Measurements from ENCODE around the gene SDHD.
"Not testable (repeated sequence)": the region's sequence is repeated elsewhere in the genome, so short reads cannot be mapped to it uniquely, and the experiment has no call there.

Gene SDHD

DNA sequence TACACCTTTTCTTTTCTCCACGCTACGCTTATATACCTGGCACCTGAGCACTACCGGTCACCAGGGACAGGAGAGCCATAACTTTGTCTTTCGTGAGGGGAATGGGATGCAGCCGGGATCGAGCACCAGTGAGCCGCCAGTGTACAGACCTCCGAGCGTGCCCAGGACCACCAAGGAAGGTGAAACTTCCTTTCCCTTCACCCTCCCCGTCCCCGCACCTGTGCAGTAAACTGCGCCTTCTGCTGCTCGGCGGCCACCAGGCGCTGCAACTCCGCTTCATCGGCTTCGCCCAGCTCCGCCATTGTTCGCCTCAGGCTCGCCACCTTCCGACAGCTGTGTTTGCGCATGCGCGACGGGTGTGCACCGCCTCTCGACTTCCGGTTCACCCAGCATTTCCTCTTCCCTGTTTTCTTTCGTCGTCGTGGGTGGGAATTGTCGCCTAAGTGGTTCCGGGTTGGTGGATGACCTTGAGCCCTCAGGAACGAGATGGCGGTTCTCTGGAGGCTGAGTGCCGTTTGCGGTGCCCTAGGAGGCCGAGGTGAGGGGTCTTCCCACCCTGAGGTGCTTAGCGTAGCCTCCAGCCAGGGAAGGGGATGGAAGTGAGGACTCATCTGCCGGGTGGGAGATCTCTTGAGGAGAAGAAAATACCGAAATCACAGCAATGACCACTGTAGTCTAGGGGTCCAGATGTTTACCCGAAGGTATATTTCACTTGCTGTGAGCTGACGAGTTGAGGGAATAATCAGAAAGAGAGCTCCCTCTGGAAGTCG, at the start of gene SDHD, which contains the start of gene TIMM8B:
TSS of gene SDHD (plus strand) at position 452 of the 770 bp plus-strand sequence. CDS start at position 487, 35 bp downstream.
TSS of gene TIMM8B (minus strand) at position 335 of the 770 bp plus-strand sequence. CDS start at position 302, 33 bp downstream.
- peak; percentile 96 for DNase-seq

DNA sequence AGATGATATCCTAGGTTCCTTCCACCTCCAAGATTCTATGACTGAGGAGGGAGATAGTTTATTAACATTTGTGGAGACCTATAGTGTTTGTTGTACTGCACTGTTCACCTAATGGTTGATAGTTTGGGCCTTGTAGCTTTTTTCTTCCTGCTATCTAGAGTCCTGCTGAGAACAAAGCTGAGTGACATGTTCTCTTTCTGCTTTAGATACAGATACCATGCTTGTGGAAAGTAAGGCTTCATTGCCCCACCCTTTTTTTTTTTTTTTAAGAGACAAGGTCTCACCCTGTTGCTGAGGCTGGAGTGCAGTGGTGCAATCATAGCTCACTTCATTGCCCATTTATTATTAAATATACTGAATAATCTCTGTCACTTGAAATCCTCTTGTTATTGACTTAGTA, 49.1 kb upstream of the SDHD start:
- DNase-seq: no peak

DNA sequence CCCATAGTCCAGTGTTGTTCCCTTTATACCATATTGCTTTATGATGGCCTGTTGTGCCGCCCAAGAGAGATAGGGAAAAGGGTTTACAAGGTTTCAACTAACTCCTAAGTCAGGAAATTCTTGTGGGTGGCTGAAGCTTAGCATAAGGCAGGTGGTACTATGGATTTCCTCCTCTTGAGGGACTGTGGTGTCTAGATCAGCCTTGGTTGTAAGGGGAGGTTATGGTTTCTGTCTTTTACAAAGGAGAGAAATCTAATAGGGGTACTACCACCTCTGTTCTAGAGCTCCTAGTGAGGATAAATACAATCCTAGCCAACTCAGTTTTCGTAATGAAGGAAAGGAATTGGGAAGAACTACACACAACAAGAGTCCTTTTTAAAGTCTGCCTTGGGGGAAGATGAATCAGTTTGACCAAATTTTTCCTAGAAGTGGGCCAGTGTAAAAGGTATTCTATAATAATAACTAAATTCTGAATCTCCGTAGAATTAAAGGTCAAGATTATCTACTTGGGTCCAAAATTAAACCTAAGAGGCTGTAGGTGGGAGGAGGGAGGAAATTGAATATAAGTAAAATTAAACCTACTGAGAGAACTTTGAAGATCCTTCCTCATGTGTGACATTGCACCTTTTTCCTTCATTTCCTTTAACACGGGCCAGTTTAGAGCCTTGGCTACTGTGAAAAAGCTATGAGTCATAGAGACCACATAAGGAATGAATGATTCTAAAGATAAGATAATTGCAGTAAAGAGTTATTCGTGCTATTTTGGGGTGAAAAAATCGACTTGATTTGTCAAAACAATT, 44.3 kb upstream of the SDHD start:
- no peak for DNase-seq

- no peak for DNase-seq
Observed at GRCh38 chr11:112042961-112043304, 43.7 kb upstream of the SDHD start.

GRCh38 chr11:112044961-112045360, 41.7 kb upstream of the SDHD start:
- no peak for DNase-seq

- DNase-seq: not testable (repeated sequence)
Observed at GRCh38 chr11:112046647-112047046, 40.0 kb upstream of the SDHD start.

GRCh38 chr11:112048256-112048655, 38.4 kb upstream of the SDHD start:
- DNase-seq: not testable (repeated sequence)

DNA sequence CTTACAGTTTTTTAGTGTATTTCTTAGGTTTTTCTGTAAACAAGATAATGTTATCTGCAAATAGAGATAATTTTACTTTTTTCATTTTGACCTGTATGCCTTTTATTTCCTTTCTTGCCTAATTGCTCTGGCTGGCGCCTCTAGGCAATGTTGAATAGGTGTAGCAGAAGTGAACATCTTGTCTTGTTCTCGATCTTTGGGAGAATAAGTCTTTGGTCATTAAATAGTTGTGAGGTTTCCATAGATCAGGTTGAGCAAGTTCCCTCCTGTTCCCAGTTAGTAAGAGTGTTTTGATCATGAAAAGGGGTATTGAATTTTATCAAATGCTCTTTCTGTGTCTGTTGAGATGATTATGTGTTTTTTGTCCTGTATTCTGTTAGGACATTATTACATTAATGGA, 36.9 kb upstream of the SDHD start:
- DNase-seq: no peak

GRCh38 chr11:112050721-112051120, 36.0 kb upstream of the SDHD start:
- DNase-seq: no peak

GRCh38 chr11:112051768-112052167, 34.9 kb upstream of the SDHD start:
- no peak for DNase-seq

GRCh38 chr11:112057170-112057569, 29.5 kb upstream of the SDHD start:
- DNase-seq: no peak

GRCh38 chr11:112058103-112058502, 28.6 kb upstream of the SDHD start:
- DNase-seq: no peak

GRCh38 chr11:112062923-112063322, 23.8 kb upstream of the SDHD start:
- DNase-seq: no peak

- peak; percentile 69 for DNase-seq
Observed at GRCh38 chr11:112073941-112074811, 12.5 kb upstream of the SDHD start, which contains the start of the genes NKAPD1 and PIH1D2. Gene NKAPD1 (plus strand): TSS chr11:112074299. CDS start chr11:112075575, 1,276 bp downstream. Gene PIH1D2 (minus strand): TSS chr11:112074017. CDS start chr11:112073174, 843 bp downstream.

DNA sequence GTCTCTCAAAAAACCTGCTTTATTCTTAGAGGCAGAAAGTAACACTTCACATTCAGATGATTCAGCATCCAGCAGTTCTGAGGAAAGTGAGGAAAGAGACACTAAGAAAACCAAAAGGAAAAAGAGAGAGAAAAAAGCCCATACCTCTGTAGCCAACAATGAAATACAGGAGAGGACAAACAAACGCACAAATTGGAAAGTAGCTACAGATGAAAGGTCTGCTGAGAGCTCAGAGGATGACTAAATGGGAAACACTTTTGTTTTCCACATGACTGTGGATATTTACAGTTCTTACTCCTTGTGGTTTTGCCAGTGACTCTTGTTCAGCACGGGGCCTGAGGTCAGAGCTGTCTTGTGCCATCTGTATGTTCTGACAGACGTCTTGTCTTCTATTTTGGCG, 3.9 kb upstream of the SDHD start:
- DNase-seq: no peak

- no peak for DNase-seq
Observed at GRCh38 chr11:112085822-112086421, 751 bp upstream of the SDHD start.

- no peak for DNase-seq
Observed at GRCh38 chr11:112087212-112087611, 539 bp downstream of the SDHD start.

DNA sequence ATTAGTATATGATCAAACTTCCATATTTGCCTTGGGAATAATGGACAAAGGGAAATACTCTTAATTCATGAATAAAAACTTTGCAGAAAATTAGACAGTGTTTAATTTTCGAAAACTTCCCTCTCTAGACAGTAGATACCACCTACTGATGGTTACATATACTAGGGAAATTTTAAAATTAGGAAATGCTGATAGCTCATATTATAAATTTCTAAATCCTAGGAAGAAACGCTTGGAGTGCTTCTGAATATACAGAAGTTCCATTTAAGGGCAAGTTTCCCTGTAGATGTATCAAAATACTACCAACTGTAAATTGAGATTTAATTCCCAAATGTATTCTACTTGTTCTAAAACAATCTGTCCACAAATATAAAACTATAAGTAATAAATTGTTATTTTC, 8.6 kb downstream of the SDHD start:
- not testable (repeated sequence) for DNase-seq

GRCh38 chr11:112096194-112096593, 9.5 kb downstream of the SDHD start:
- DNase-seq: no peak

DNA sequence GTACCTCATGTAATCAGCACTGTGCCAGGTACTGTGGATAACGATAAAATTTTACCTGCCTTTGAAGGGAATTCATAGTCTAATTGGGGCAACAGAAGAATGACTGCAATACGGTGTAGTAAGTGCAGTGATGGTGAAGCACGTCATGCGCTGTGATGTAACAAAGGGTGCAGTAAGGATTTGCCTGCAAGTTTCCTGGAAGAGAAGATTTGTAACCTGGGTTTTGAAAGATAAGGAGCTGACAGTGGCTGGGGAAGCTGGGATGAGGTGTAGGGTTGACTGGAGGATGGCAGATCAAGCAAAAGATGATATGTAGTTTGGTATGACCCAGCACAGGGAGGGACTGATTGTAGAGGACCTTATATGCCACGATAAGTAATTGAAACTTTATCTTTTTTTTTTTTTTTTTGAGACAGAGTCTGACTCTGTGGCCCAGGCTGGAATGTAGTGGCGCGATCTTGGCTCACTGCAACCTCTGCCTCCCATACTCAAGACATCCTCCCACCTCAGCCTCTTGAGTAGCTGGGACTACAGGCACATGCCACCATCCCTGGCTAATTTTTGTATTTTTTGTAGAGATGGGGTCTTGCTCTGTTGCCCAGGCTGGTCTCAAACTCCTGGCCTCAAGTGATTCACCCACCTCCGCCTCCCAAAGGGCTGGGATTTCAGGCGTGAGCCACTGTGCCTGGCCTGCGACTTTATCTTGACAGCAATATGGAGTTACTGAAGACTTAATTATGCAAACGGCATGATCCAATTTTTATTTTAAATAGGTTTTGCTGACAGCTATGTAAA, 11.3 kb downstream of the SDHD start:
- no peak for DNase-seq

DNA sequence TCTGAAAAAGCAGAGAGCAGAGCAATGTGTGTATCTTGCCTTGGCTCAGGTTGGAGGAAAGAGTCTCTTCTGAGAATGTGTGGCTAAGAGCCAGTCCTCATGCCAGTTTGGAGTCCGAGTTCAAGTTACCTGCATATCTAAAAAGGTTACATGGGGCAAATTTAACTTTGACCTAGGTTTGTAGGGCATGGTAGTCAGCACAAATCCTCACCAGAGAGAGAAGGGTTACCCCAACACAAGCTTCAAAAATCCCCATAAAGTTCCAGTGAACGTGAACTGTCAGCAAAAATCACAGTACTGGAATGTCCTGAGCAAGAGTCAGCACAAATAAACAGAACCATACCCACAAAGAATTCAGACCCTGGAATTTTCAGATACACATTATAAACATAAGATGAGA, 13.8 kb downstream of the SDHD start:
- DNase-seq: no peak

DNA sequence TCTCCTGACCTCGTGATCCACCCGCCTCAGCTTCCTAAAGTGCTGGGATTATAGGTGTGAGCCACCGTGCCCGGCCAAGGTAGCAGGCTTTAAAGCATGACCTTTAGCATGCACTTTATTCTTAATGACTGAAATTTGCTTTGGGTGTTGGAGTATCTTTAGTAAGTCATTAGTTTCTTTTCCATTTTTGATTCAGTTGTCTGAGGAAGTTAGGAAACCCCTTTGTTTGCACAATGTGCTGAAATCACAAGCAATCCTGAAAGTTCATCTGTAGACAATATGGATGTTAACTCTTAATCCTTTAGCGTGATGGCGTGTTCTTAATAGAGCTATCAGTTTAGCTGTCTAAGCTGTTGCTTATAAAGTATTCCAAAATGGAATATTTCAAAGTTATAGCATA, 16.8 kb downstream of the SDHD start:
- DNase-seq: no peak
